Body of pancreas (tissue), 4 donors: ENCODE data around the gene SMARCB1.

Source experiments
- CTCF ChIP-seq, 7 experiments: fragments of 450-650 bp in 4 of 7; fragments of 200-600 bp in 3 of 7; sonication (generic) in 3 of 7; IDR thresholded peaks; one replicate each; pipeline ENCODE4 v1.5.1; 2016 to 2019; ENCODE audit warnings: antibody characterized with exemption in 7 of 7
- POLR2A ChIP-seq, 3 donors: fragments of 450-650 bp; IDR thresholded peaks; one replicate each; pipeline ENCODE4 v1.6.1; 2016; ENCODE audit warnings: antibody characterized with exemption in 3 of 3, mild to moderate bottlenecking in 2 of 3

DNA sequence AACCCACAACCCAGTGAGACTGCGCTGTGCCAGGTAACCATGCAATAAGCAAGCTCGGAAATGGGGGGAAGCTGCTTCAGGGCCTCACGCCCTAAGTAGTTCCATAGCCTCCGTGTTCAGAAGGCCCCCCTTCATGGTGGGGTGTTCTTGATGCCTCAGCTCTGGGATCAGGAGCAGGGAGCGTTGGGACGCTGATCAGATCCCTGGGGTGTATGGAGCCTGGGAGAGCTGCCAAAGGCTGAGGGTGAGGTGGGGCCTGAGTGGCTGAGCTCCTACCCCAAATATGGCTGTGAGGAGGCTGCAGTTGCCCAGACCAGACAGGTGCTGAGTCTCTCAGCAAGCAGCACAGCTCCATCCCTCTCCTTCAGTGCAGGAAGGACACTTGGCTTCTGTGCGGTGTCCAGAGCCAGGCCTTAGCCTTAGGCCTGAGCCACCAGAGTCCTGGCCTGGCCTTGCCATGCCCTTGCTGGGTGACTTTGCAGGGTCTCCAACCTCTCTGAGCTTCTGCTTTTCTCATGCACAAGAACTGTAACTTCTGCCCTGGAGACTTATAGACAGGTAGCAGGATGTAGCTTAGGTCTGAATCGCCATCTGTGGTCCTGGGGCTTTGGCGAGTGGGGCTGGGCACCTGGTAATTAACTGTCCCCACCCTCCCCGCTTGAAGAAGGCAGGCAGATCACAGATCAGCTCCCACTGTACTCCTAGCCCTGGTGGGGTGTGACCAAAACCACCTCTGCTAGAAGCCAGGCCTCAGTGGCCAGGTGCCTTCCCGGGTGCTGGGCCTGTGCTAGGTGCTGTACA is 8.8 kb upstream of the SMARCB1 start:
- TF ChIP-seq POLR2A (IDR thresholded peaks at IDR 0.05), result no peak
- no peak for TF ChIP-seq CTCF (IDR thresholded peaks at IDR 0.05)
